Measurements from ENCODE around the gene NFIX. TPM values are rescaled to one million over a fixed set of nuclear protein-coding genes. Genes with fewer than 3 reads are reported as not detected.

NFIX gene
- total RNA-seq, 1 experiment from 2014 or later: 16.4 TPM

DNA sequence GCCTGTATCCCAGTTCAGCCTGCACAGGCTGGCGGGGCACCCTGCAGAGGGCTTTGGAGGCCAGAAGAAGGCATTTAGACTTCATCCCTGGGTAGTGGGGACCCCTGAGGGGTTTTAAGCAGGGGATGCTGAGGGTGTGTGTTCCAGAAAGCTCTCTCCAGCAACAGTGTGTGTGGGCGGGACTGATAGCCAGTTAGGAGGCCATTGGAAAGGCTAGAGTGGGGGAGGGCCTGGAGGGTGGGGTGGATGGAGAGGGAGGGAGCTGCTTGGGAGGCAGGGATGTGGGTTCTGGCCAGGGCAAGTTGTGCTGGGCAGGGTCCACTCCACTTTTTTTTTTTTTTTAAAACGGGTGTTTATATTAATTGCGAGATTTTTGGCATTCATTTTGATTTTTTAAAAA, 79.1 kb downstream of the NFIX start:
- DNase-seq: no peak
- intact Hi-C loops (cut with micrococcal nuclease; ENCODE audit: unreplicated experiment): no loop called here
- no peak overlapping the region for H3K27ac Mint-ChIP-seq (ENCODE audit: unreplicated experiment)
- H3K27me3 Mint-ChIP-seq (ENCODE audit: unreplicated experiment): no peaks in the 10 kb centered on the region
- CTCF ChIA-PET: interaction anchor here (1.2 kb wide), 1 partner anchor 97 kb away, joined by 4 read pairs; no protein-coding TSS in a partner anchor
- H3K4me1 Mint-ChIP-seq (ENCODE audit: low read depth, unreplicated experiment): peaks cover 9% of the 10 kb centered on the region
- H3K4me3 Mint-ChIP-seq (ENCODE audit: low read depth, unreplicated experiment): no peak overlapping the region
- no peaks in the 10 kb centered on the region for H3K9me3 Mint-ChIP-seq (ENCODE audit: low read depth, unreplicated experiment)
- TF ChIP-seq, protein P1, sequence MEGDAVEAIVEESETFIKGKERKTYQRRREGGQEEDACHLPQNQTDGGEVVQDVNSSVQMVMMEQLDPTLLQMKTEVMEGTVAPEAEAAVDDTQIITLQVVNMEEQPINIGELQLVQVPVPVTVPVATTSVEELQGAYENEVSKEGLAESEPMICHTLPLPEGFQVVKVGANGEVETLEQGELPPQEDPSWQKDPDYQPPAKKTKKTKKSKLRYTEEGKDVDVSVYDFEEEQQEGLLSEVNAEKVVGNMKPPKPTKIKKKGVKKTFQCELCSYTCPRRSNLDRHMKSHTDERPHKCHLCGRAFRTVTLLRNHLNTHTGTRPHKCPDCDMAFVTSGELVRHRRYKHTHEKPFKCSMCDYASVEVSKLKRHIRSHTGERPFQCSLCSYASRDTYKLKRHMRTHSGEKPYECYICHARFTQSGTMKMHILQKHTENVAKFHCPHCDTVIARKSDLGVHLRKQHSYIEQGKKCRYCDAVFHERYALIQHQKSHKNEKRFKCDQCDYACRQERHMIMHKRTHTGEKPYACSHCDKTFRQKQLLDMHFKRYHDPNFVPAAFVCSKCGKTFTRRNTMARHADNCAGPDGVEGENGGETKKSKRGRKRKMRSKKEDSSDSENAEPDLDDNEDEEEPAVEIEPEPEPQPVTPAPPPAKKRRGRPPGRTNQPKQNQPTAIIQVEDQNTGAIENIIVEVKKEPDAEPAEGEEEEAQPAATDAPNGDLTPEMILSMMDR (IDR thresholded peaks at IDR 0.05; ENCODE audit: unreplicated experiment): no peak
- BruUV-seq (replicated peaks): no TSS peak
- peaks cover 11% of the 10 kb centered on the region for H3K36me3 Mint-ChIP-seq (ENCODE audit: insufficient read depth, unreplicated experiment)

DNA sequence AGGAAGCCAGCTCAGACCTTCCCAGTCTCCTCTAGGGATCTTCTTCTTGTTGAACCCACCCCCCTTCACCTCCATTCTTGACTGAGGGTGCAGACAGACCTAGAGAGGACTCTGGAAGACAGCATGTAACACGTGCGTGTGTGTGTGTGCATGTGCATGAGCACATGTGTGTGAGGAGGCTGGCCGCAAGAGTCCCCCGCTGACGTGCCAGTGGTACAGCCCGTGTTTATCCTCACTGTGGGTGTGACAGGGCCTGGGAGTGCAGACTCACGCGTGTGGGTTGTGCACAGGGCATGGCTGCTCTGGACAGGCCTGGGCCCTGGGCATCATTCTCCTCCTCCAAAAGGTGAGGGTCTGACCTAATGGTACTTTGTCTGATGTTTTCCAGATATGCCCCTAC, 81.0 kb downstream of the NFIX start:
- Mint-ChIP-seq H3K4me3 (ENCODE audit: low read depth, unreplicated experiment) (no peak overlapping the region), H3K27me3 (ENCODE audit: unreplicated experiment) (no peaks in the 10 kb centered on the region)
- BruUV-seq (replicated peaks): no TSS peak

DNA sequence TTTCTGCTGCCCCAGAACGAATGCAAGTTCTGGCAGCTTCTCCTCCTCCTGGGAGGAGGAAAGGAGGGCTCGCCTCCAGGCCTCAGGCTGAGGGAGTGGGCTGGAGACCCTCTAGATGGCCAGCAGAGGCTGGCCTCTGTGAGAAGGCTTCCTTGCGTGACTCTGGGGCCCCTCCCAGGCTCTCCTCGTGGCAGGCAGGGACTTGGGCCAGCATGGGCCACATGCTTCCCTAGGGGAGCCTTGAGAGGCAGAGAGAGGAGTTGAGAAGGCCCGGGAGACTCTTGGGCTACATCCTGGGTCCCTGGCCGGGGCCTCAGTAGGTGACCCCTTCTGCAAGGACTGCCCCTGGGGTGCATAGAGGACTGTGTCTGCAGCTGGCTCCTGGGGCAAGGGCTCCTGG, 81.5 kb downstream of the NFIX start:
- TF ChIP-seq, protein P1 (IDR thresholded peaks at IDR 0.05; ENCODE audit: unreplicated experiment): no peak
- peaks cover 5% of the 10 kb centered on the region for H3K36me3 Mint-ChIP-seq (ENCODE audit: insufficient read depth, unreplicated experiment)
- intact Hi-C loops (cut with micrococcal nuclease; ENCODE audit: unreplicated experiment): no loop called here
- no peak for DNase-seq
- no peak overlapping the region for H3K4me3 Mint-ChIP-seq (ENCODE audit: low read depth, unreplicated experiment)
- peaks cover 11% of the 10 kb centered on the region for H3K4me1 Mint-ChIP-seq (ENCODE audit: low read depth, unreplicated experiment)
- H3K27me3 Mint-ChIP-seq (ENCODE audit: unreplicated experiment): no peaks in the 10 kb centered on the region
- BruUV-seq (replicated peaks): no TSS peak
- no peak overlapping the region for H3K27ac Mint-ChIP-seq (ENCODE audit: unreplicated experiment)
- CTCF ChIA-PET: no interaction called here
- H3K9me3 Mint-ChIP-seq (ENCODE audit: low read depth, unreplicated experiment): no peaks in the 10 kb centered on the region

More for the DNA sequence above, 81.0 kb downstream of the NFIX start:
- Mint-ChIP-seq H3K4me1 (ENCODE audit: low read depth, unreplicated experiment) (peaks cover 11% of the 10 kb centered on the region), H3K9me3 (ENCODE audit: low read depth, unreplicated experiment) (no peaks in the 10 kb centered on the region), H3K36me3 (ENCODE audit: insufficient read depth, unreplicated experiment) (peaks cover 5% of the 10 kb centered on the region), H3K27ac (ENCODE audit: unreplicated experiment) (no peak overlapping the region)
- no peak for DNase-seq
- CTCF ChIA-PET: no interaction called here
- TF ChIP-seq, protein P1 (IDR thresholded peaks at IDR 0.05; ENCODE audit: unreplicated experiment): no peak
- intact Hi-C loops (cut with micrococcal nuclease; ENCODE audit: unreplicated experiment): no loop called here

DNA sequence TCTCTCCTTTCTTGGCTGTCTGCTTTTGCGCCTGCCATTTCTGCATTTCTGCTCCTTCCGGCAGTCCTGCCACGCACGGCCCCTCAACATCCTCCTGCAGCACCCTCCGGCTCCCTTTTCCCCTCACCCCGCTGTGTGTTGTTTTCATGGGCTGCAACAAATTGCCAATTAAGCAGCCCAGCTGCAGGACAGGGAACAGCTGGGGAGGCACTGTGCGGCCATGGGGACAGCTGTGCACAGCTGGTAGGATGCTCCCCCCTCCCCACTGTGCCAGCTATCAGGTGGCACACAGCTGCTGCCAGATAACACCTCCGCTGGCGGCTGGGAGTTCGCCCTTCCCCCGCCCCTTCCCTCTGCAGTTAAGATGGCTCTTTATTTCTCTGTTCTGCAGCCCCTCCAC, 82.0 kb downstream of the NFIX start:
- Mint-ChIP-seq H3K36me3 (ENCODE audit: insufficient read depth, unreplicated experiment) (peaks cover 5% of the 10 kb centered on the region), H3K4me3 (ENCODE audit: low read depth, unreplicated experiment) (no peak overlapping the region), H3K27ac (ENCODE audit: unreplicated experiment) (no peak overlapping the region), H3K27me3 (ENCODE audit: unreplicated experiment) (no peaks in the 10 kb centered on the region), H3K9me3 (ENCODE audit: low read depth, unreplicated experiment) (no peaks in the 10 kb centered on the region), H3K4me1 (ENCODE audit: low read depth, unreplicated experiment) (peaks cover 11% of the 10 kb centered on the region)
- no peak for DNase-seq
- TF ChIP-seq, protein P1 (IDR thresholded peaks at IDR 0.05; ENCODE audit: unreplicated experiment): no peak
- no TSS peak for BruUV-seq (replicated peaks)
- CTCF ChIA-PET: no interaction called here
- intact Hi-C loops (cut with micrococcal nuclease; ENCODE audit: unreplicated experiment): no loop called here
